ENCODE measurements around the gene CTDP1. TPM values are rescaled to one million over a fixed set of nuclear protein-coding genes. Genes with fewer than 3 reads are reported as not detected.

CTDP1 gene
- total RNA-seq, 1 donor from 2014 or later = 34.8 TPM

GRCh38 chr18:79784071-79784913 is 104.7 kb downstream of the CTDP1 start:
- Mint-ChIP-seq H3K27ac (ENCODE audit: unreplicated experiment) (no peak overlapping the region), H3K4me1 (ENCODE audit: low read depth, unreplicated experiment) (peaks cover 1% of the 10 kb centered on the region), H3K36me3 (ENCODE audit: unreplicated experiment) (no peaks in the 10 kb centered on the region), H3K4me3 (ENCODE audit: unreplicated experiment) (no peak overlapping the region), H3K27me3 (ENCODE audit: unreplicated experiment) (peaks cover 21% of the 10 kb centered on the region), H3K9me3 (ENCODE audit: unreplicated experiment) (peaks cover 9% of the 10 kb centered on the region)
- TF ChIP-seq CTCF (IDR thresholded peaks at IDR 0.05; ENCODE audit: partially characterized antibody, unreplicated experiment) = no peak
- DNase-seq = no peak

DNA sequence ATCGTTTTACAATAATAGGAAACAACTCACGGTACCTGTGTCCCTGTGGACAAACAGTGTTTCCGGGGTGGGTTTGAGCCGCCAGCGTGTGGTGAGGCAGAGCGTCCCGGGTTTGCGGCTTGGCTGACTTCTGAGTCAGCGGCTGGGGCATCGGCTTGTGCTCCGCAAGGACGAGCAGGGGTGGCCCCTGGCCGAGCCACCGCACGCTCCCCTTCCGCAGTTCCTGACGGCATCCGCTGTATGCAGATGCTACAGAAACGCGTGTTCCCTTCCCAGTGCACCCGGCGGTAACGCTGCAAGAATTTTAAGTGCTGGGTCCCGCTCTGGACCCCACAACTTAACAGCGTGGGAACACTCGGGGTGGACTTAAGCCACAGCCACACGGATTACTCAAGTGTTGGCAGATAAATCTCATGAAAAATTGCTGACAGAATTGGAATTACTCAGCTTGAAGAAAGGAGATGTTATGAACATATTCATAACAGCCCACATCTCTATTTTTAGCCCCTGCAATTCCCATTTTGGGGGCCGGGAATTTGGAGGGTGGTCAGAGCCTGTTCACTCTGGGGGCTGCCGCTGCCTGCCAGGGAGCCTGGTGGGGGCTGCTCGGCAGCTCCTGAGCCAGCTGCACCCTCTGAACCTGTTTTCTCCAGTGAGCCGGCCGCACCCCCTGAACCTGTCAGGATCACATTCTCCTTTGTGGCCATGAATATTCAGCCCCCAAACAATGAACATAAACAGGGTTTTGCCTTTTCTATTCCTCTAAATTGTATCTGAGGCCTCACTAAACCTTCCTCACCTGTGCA is 105.6 kb downstream of the CTDP1 start:
- no peak for DNase-seq

DNA sequence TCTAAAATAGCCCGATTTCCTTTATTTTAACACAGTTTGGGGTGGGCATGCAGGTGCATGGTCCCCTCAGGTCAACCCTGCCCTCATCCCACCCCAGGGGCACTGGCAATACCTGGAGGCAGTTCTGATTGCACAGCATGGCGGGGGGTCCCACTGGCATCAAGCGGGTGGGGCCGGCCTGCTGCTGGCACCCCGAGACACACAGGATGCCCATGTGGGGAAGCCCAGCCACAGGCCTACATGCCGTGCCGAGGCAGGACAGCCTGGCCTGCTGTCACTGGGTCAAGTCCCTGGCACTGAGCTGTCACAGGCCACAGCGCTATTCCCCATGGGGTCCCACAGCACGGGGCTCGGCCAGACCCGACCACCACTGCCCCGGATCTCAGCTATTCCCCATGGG is 106.2 kb downstream of the CTDP1 start:
- Mint-ChIP-seq H3K27me3 (ENCODE audit: unreplicated experiment) (peaks cover 21% of the 10 kb centered on the region), H3K27ac (ENCODE audit: unreplicated experiment) (no peak overlapping the region), H3K4me3 (ENCODE audit: unreplicated experiment) (no peak overlapping the region)

More for the DNA sequence above, 105.6 kb downstream of the CTDP1 start:
- no peak for TF ChIP-seq CTCF (IDR thresholded peaks at IDR 0.05; ENCODE audit: partially characterized antibody, unreplicated experiment)
- peaks cover 2% of the 10 kb centered on the region for H3K4me1 Mint-ChIP-seq (ENCODE audit: low read depth, unreplicated experiment)
- peaks cover 9% of the 10 kb centered on the region for H3K9me3 Mint-ChIP-seq (ENCODE audit: unreplicated experiment)
- no peak overlapping the region for H3K27ac Mint-ChIP-seq (ENCODE audit: unreplicated experiment)
- H3K27me3 Mint-ChIP-seq (ENCODE audit: unreplicated experiment) = peaks cover 21% of the 10 kb centered on the region
- H3K4me3 Mint-ChIP-seq (ENCODE audit: unreplicated experiment) = no peak overlapping the region
- H3K36me3 Mint-ChIP-seq (ENCODE audit: unreplicated experiment) = no peaks in the 10 kb centered on the region

DNA sequence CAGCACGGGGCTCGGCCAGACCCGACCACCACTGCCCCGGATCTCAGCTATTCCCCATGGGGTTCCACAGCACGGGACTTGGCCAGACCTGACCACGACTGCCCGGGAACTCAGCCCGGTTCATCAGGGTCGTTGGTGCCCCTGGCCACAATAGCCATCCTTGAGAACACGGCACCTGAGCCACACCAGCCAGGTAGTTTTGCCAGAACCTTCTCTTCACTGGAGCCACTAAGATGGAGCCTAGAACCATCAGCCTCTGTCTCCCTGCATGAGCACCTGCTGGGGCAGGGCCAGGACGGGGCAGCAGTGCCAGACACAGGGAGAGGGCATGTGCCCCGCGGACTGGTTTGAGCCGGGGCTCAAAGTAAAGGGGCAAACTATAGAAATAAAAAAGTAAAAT is 106.7 kb downstream of the CTDP1 start:
- Mint-ChIP-seq H3K4me1 (ENCODE audit: low read depth, unreplicated experiment) (peaks cover 9% of the 10 kb centered on the region), H3K27me3 (ENCODE audit: unreplicated experiment) (peaks cover 21% of the 10 kb centered on the region), H3K27ac (ENCODE audit: unreplicated experiment) (no peak overlapping the region)

More for the DNA sequence above, 106.2 kb downstream of the CTDP1 start:
- no peak for TF ChIP-seq CTCF (IDR thresholded peaks at IDR 0.05; ENCODE audit: partially characterized antibody, unreplicated experiment)
- H3K36me3 Mint-ChIP-seq (ENCODE audit: unreplicated experiment) = no peaks in the 10 kb centered on the region
- peaks cover 4% of the 10 kb centered on the region for H3K4me1 Mint-ChIP-seq (ENCODE audit: low read depth, unreplicated experiment)
- DNase-seq = no peak
- peaks cover 9% of the 10 kb centered on the region for H3K9me3 Mint-ChIP-seq (ENCODE audit: unreplicated experiment)

More for the DNA sequence above, 106.7 kb downstream of the CTDP1 start:
- DNase-seq = no peak
- no peak for TF ChIP-seq CTCF (IDR thresholded peaks at IDR 0.05; ENCODE audit: partially characterized antibody, unreplicated experiment)
- Mint-ChIP-seq H3K9me3 (ENCODE audit: unreplicated experiment) (peaks cover 13% of the 10 kb centered on the region), H3K4me3 (ENCODE audit: unreplicated experiment) (no peak overlapping the region), H3K36me3 (ENCODE audit: unreplicated experiment) (no peaks in the 10 kb centered on the region)

All from glutamatergic neuron (in vitro differentiated cells).